HL-60 (cell line): Measurements from ENCODE around the gene RPH3AL.

Experiments used
- DNase-seq, 2 experiments: peaks; one replicate each; pipeline ENCODE4 v3.0.0-alpha.2; 2010 to 2020; ENCODE audit warnings: low read depth in 1 of 2, low spot score in 1 of 2
- H3K27ac ChIP-seq: fragments of 250-450 bp; sonication (Bioruptor Pico); replicated peaks from 2 replicates; pipeline ENCODE4 v1.5.1; 2020; ENCODE audit warnings: mild to moderate bottlenecking, moderate library complexity
- H3K27me3 ChIP-seq: fragments of 250-450 bp; sonication (Bioruptor Pico); 2 replicates; pipeline ENCODE4 v1.5.1; 2021; ENCODE audit warnings: mild to moderate bottlenecking, moderate library complexity; ENCODE audit not compliant: insufficient read depth, poor library complexity, severe bottlenecking
- H3K4me3 ChIP-seq: replicated peaks from 2 replicates; pipeline ENCODE4 v1.5.1; 2011; ENCODE audit warnings: mild to moderate bottlenecking, control low read depth, low read length; ENCODE audit not compliant: insufficient read depth
- GABPA ChIP-seq: IDR thresholded peaks from 2 replicates; pipeline ENCODE4 v1.6.1; 2012; ENCODE audit warnings: low read depth
- POLR2AphosphoS5 ChIP-seq: IDR thresholded peaks from 2 replicates; pipeline ENCODE4 v1.6.1; 2012; ENCODE audit warnings: low read depth
- REST ChIP-seq: IDR thresholded peaks from 2 replicates; pipeline ENCODE4 v1.6.1; 2012; ENCODE audit warnings: low read depth; ENCODE audit not compliant: insufficient replicate concordance
- SPI1 ChIP-seq: IDR thresholded peaks from 2 replicates; pipeline ENCODE4 v1.6.1; 2012; ENCODE audit warnings: low read depth, mild to moderate bottlenecking, borderline replicate concordance
- TF ChIP-seq, protein P1 (sequence below): IDR thresholded peaks from one replicate; pipeline ENCODE4 v1.5.1; 2011; ENCODE audit warnings: low read length, control low read depth, inconsistent platforms; ENCODE audit not compliant: insufficient read depth

The RPH3AL gene

GRCh38 chr17:339193-340061 lies 13.2 kb downstream of the RPH3AL start:
- DNase-seq, result no peak
- TF ChIP-seq, protein P1, sequence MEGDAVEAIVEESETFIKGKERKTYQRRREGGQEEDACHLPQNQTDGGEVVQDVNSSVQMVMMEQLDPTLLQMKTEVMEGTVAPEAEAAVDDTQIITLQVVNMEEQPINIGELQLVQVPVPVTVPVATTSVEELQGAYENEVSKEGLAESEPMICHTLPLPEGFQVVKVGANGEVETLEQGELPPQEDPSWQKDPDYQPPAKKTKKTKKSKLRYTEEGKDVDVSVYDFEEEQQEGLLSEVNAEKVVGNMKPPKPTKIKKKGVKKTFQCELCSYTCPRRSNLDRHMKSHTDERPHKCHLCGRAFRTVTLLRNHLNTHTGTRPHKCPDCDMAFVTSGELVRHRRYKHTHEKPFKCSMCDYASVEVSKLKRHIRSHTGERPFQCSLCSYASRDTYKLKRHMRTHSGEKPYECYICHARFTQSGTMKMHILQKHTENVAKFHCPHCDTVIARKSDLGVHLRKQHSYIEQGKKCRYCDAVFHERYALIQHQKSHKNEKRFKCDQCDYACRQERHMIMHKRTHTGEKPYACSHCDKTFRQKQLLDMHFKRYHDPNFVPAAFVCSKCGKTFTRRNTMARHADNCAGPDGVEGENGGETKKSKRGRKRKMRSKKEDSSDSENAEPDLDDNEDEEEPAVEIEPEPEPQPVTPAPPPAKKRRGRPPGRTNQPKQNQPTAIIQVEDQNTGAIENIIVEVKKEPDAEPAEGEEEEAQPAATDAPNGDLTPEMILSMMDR, result no peak
- TF ChIP-seq POLR2AphosphoS5 (no peak), REST (no peak), GABPA (no peak), SPI1 (no peak)
- no peak overlapping the region for H3K27ac ChIP-seq
- H3K27me3 ChIP-seq, result peaks cover 2% of the 10 kb centered on the region
- H3K4me3 ChIP-seq, result no peak overlapping the region

DNA sequence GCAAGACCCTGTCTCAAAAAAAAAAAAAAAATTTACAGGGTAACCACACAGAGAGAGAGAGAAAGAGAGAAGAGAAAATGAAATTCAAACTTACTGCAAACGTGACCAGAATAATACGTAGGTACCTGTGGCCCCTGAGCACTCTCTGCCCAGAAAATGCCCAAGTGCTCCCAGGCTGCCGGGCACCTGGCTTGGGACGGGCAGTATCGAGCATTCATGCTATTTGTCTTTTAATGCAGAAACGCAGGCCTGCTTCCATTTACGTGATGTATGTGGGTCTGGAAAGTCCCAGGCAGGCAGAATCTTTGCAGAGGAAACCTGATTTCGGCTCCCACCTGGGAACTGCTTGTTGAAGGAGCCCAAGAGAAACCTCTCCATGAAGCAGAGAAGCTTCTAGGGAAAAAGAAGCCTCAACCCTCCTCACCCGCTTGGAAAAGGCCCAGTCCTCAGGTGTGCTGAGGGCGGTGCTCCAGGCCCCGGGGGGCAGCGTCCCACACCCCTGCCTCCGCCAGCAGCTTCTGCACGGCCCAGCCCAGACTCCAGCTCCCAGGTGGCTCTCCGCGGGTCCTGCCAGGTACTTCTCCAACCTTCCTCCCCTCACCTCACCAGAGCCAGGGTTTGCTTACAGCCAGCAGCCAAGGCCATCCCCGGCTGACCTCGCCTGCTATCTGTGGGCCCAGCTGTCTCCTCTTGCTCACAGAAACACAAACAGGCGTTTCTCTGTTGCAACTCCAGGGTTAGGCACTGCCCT lies 14.0 kb downstream of the RPH3AL start:
- H3K27me3 ChIP-seq, result peaks cover 2% of the 10 kb centered on the region
- no peak for DNase-seq
- no peak overlapping the region for H3K27ac ChIP-seq
- TF ChIP-seq GABPA, result no peak
- TF ChIP-seq REST, result no peak
- no peak for TF ChIP-seq POLR2AphosphoS5
- TF ChIP-seq SPI1, result no peak
- TF ChIP-seq, protein P1, result no peak
- no peak overlapping the region for H3K4me3 ChIP-seq

GRCh38 chr17:337866-338265 lies 14.7 kb downstream of the RPH3AL start:
- H3K4me3 ChIP-seq, result no peak overlapping the region
- no peak for DNase-seq
- H3K27ac ChIP-seq, result no peak overlapping the region
- H3K27me3 ChIP-seq, result peaks cover 2% of the 10 kb centered on the region
- TF ChIP-seq SPI1 (no peak), GABPA (no peak), POLR2AphosphoS5 (no peak), REST (no peak)
- TF ChIP-seq, protein P1, result no peak
